Transverse colon (tissue), 4 donors: ENCODE data around the gene RPL19. TPM values are rescaled to one million over a fixed set of nuclear protein-coding genes. Genes with fewer than 3 reads are reported as not detected.

Source experiments
- DNase-seq: peaks from one replicate; pipeline ENCODE4 v3.0.0-alpha.2; 2019
- H3K27ac ChIP-seq, 4 donors: fragments of 200-600 bp; sonication (generic); 2 replicates each; pipeline ENCODE4 v1.5.1; 2016 to 2018; ENCODE audit warnings: inconsistent platforms in 4 of 4
- H3K27me3 ChIP-seq: fragments of 200-600 bp; sonication (generic); 2 replicates; pipeline ENCODE4 v1.5.1; 2017; ENCODE audit warnings: inconsistent platforms
- H3K36me3 ChIP-seq, 4 donors: fragments of 200-600 bp; sonication (generic); 2 replicates each; pipeline ENCODE4 v1.5.1; 2017 to 2019; ENCODE audit warnings: inconsistent platforms in 4 of 4
- H3K4me1 ChIP-seq, 4 donors: fragments of 200-600 bp; sonication (generic); 2 replicates each; pipeline ENCODE4 v1.5.1; 2017 to 2020; ENCODE audit warnings: inconsistent platforms in 4 of 4
- H3K4me3 ChIP-seq, 4 donors: fragments of 200-600 bp; sonication (generic); 1 replicate in 1 of 4; 2 replicates in 3 of 4; pipeline versions ENCODE4 v1.5.1 to v1.6.1; 2017 to 2019; ENCODE audit warnings: inconsistent platforms in 4 of 4
- H3K9me3 ChIP-seq, 2 donors: fragments of 200-600 bp; sonication (generic); 2 replicates each; pipeline ENCODE4 v1.5.1; 2017 to 2019; ENCODE audit warnings: inconsistent platforms in 2 of 2
- CTCF ChIP-seq, 5 experiments: fragments of 200-600 bp in 3 of 5; fragments of 450-650 bp in 2 of 5; sonication (generic) in 3 of 5; IDR thresholded peaks; 1 replicate in 2 of 5; 2 replicates in 3 of 5; pipeline ENCODE4 v1.5.1; 2016 to 2017; ENCODE audit warnings: antibody characterized with exemption in 5 of 5, inconsistent platforms in 3 of 5, mild to moderate bottlenecking in 2 of 5, moderate library complexity in 1 of 5
- EP300 ChIP-seq: sonication (generic); formaldehyde crosslinking; IDR thresholded peaks from one replicate; pipeline ENCODE4 v1.6.1; 2017; ENCODE audit warnings: antibody characterized with exemption, low read depth
- POLR2A ChIP-seq: fragments of 450-650 bp; IDR thresholded peaks from one replicate; pipeline ENCODE4 v1.6.1; 2016; ENCODE audit warnings: antibody characterized with exemption, mild to moderate bottlenecking, moderate library complexity
- POLR2AphosphoS5 ChIP-seq, 3 donors: sonication (generic); formaldehyde crosslinking; IDR thresholded peaks; one replicate each; pipeline ENCODE4 v1.6.1; 2016; ENCODE audit warnings: antibody characterized with exemption in 3 of 3
- WGBS, 2 donors: methylation state at CpG; one replicate each; pipeline ENCODE4 v1.1.5; 2018; ENCODE audit warnings: low coverage in 1 of 2; 5-methylcytosine and 5-hydroxymethylcytosine counted together
- in situ Hi-C, 4 donors: fragments of 200-750 bp; cut with MboI; loops; one replicate each; pipeline versions ENCODE4 v1.15.0 to v1.15.1; 2017; ENCODE audit warnings: low sequenced_read_pairs in 3 of 4, low pct_ligation_motif_present in 1 of 4, low pct_unique_long_range_greater_than_20kb in 1 of 4
- intact Hi-C: fragments of 100-400 bp; cut with DNase I; formaldehyde crosslinking; loops from one replicate; pipeline ENCODE4 v1.15.1; 2023; ENCODE audit warnings: low total_unique reads
- total RNA-seq, 4 donors: library from RNA; depleted of rRNA; stranded (reverse); fragments of >200 nt; gene quantifications; one replicate each; pipeline ENCODE4 v1.1.0, GENCODE V29; 2016

RPL19 gene
- total RNA-seq, result 1,000 to 10,000 TPM; 1,146 to 2,715 (median 2,002) TPM

GRCh38 chr17:39200070-39200879 lies at the start of gene RPL19:
Gene RPL19 (plus strand): TSS chr17:39200283. CDS start chr17:39200345, 62 bp downstream.
- H3K27ac ChIP-seq, result peak within 1 kb of the TSS; percentile 85 to 98 (median 96)
- intact Hi-C loops (no loop called here), in situ Hi-C loops (no loop called here)
- H3K4me3 ChIP-seq, result peak within 1 kb of the TSS; percentile 64 to 97 (median 85)
- H3K9me3 ChIP-seq, result no peaks in the 10 kb centered on the region
- H3K27me3 ChIP-seq, result no peaks in the 10 kb centered on the region
- 0 to 1% methylated on average over 12 to 52 of the region's 52 CpGs for WGBS, 2 donors
- TF ChIP-seq POLR2A (peak; percentile 82), CTCF (IDR thresholded peaks at IDR 0.05) (peak in 1 of 5 experiments; percentile 27), POLR2AphosphoS5 (IDR thresholded peaks at IDR 0.05) (peak; percentile 39 to 86 (median 84)), EP300 (no peak)
- H3K4me1 ChIP-seq, result peaks cover 23 to 55% (median 40%) of the 10 kb centered on the region in 4 donors
- peaks cover 0 to 39% (median 19%) of the 10 kb centered on the region in 4 donors for H3K36me3 ChIP-seq
- peak; percentile 82 for DNase-seq

- no peak for DNase-seq
- Histone ChIP-seq H3K36me3 (no peaks in the 10 kb centered on the region), H3K27me3 (peaks cover 28% of the 10 kb centered on the region), H3K4me1 (peaks cover 8 to 28% (median 22%) of the 10 kb centered on the region in 4 donors), H3K27ac (no peak overlapping the region), H3K4me3 (peak overlapping the region in 2 of 4 donors; percentile 40 to 75), H3K9me3 (no peaks in the 10 kb centered on the region)
- WGBS, 2 donors, result 39% methylated on average over 5 of the region's 5 CpGs; no CpG with 5 or more reads in 1 of the 2 donors
- in situ Hi-C loops (loop anchor here (5.0 to 25.0 kb wide), 4 partner anchors 163 to 288 kb away; partner anchors contain the start of genes LASP1 (in 1 of the 4) and RPL23 (in 1 of the 4)), intact Hi-C loops (no loop called here)
- TF ChIP-seq CTCF (IDR thresholded peaks at IDR 0.05), result no peak
- no peak for TF ChIP-seq POLR2AphosphoS5 (IDR thresholded peaks at IDR 0.05)
- no peak for TF ChIP-seq POLR2A
- TF ChIP-seq EP300, result no peak
Measured at GRCh38 chr17:39150795-39151149, 49.3 kb upstream of the RPL19 start.

GRCh38 chr17:39151150-39151942 lies 48.7 kb upstream of the RPL19 start, which contains the start of gene PLXDC1:
Gene PLXDC1 (minus strand): TSS chr17:39151637. CDS start chr17:39151437, 200 bp downstream.
- intact Hi-C loops (no loop called here), in situ Hi-C loops (loop anchor here (5.0 to 25.0 kb wide), 4 partner anchors 164 to 289 kb away; partner anchors contain the start of genes LASP1 (in 1 of the 4) and RPL23 (in 1 of the 4))
- Histone ChIP-seq H3K4me1 (peaks cover 8 to 28% (median 22%) of the 10 kb centered on the region in 4 donors), H3K9me3 (no peaks in the 10 kb centered on the region), H3K27ac (peak within 1 kb of the TSS; percentile 87 to 98 (median 90)), H3K36me3 (no peaks in the 10 kb centered on the region), H3K27me3 (peaks cover 28% of the 10 kb centered on the region), H3K4me3 (peak within 1 kb of the TSS; percentile 6 to 75 (median 61))
- no peak for TF ChIP-seq CTCF (IDR thresholded peaks at IDR 0.05)
- TF ChIP-seq EP300, result no peak
- TF ChIP-seq POLR2A, result no peak
- no peak for TF ChIP-seq POLR2AphosphoS5 (IDR thresholded peaks at IDR 0.05)
- 2% methylated on average over 30 of the region's 68 CpGs; no CpG with 5 or more reads in 1 of the 2 donors for WGBS, 2 donors
- no peak for DNase-seq
